Glomerular endothelial cell (primary cell): ENCODE results near the gene SMOC2. TPM values are rescaled to one million over a fixed set of nuclear protein-coding genes. Genes with fewer than 3 reads are reported as not detected.
"Not testable (repeated sequence)": the region's sequence is repeated elsewhere in the genome, so short reads cannot be mapped to it uniquely, and the experiment has no call there.

ENCODE experiments used
- DNase-seq: peaks from one replicate; pipeline ENCODE4 v3.0.0-alpha.2; 2011; ENCODE audit warnings: low read depth, low spot score; ENCODE audit errors: extremely low read depth
- total RNA-seq: library from RNA; depleted of rRNA; stranded (reverse); fragments of >200 nt; gene quantifications from 2 replicates; pipeline ENCODE4 v1.2.3, GENCODE V29; 2015

SMOC2 gene
- total RNA-seq, 1 donor from 2014 or later = not detected

- DNase-seq = no peak
These were observed 96.5 kb downstream of the SMOC2 start for GRCh38 chr6:168537540-168537884.

- not testable (repeated sequence) for DNase-seq
These were observed 97.4 kb downstream of the SMOC2 start for GRCh38 chr6:168538188-168538891.

GRCh38 chr6:168538892-168539811, 98.2 kb downstream of the SMOC2 start:
- DNase-seq = no peak

- no peak for DNase-seq
These were observed 99.8 kb downstream of the SMOC2 start for GRCh38 chr6:168540713-168541291.

- DNase-seq = no peak
These were observed 100.3 kb downstream of the SMOC2 start for GRCh38 chr6:168541307-168541706.

- DNase-seq = no peak
These were observed 101.3 kb downstream of the SMOC2 start for GRCh38 chr6:168542301-168542700.

GRCh38 chr6:168545428-168545827, 104.4 kb downstream of the SMOC2 start:
- no peak for DNase-seq

GRCh38 chr6:168546151-168546550, 105.2 kb downstream of the SMOC2 start:
- no peak for DNase-seq

- DNase-seq = no peak
These were observed 105.7 kb downstream of the SMOC2 start for GRCh38 chr6:168546730-168547129.

- DNase-seq = no peak
These were observed 109.3 kb downstream of the SMOC2 start for GRCh38 chr6:168550326-168550725.

GRCh38 chr6:168554472-168554871, 113.5 kb downstream of the SMOC2 start:
- DNase-seq = no peak

GRCh38 chr6:168554898-168555617, 114.1 kb downstream of the SMOC2 start:
- DNase-seq = no peak

- no peak for DNase-seq
These were observed 114.8 kb downstream of the SMOC2 start for GRCh38 chr6:168555618-168556273.

GRCh38 chr6:168557512-168557911, 116.5 kb downstream of the SMOC2 start:
- DNase-seq = no peak

GRCh38 chr6:168558686-168559085, 117.7 kb downstream of the SMOC2 start:
- DNase-seq = no peak

GRCh38 chr6:168559574-168560098, 118.7 kb downstream of the SMOC2 start:
- no peak for DNase-seq

GRCh38 chr6:168560126-168560525, 119.1 kb downstream of the SMOC2 start:
- peak; percentile 12 for DNase-seq

GRCh38 chr6:168562576-168563151, 121.7 kb downstream of the SMOC2 start:
- DNase-seq = no peak

GRCh38 chr6:168563656-168564055, 122.7 kb downstream of the SMOC2 start:
- no peak for DNase-seq

- DNase-seq = no peak
These were observed 124.1 kb downstream of the SMOC2 start for GRCh38 chr6:168565112-168565511.
